Dermis blood vessel endothelial cell (primary cell): ENCODE data around the gene AFTPH. TPM values are rescaled to one million over a fixed set of nuclear protein-coding genes. Genes with fewer than 3 reads are reported as not detected.

Experiments used
- DNase-seq: peaks from one replicate; pipeline ENCODE4 v3.0.0; 2010
- total RNA-seq: library from RNA; depleted of rRNA; stranded (reverse); fragments of >200 nt; gene quantifications from 2 replicates; pipeline ENCODE4 v1.2.3, GENCODE V29; 2014

Gene AFTPH, protein sequence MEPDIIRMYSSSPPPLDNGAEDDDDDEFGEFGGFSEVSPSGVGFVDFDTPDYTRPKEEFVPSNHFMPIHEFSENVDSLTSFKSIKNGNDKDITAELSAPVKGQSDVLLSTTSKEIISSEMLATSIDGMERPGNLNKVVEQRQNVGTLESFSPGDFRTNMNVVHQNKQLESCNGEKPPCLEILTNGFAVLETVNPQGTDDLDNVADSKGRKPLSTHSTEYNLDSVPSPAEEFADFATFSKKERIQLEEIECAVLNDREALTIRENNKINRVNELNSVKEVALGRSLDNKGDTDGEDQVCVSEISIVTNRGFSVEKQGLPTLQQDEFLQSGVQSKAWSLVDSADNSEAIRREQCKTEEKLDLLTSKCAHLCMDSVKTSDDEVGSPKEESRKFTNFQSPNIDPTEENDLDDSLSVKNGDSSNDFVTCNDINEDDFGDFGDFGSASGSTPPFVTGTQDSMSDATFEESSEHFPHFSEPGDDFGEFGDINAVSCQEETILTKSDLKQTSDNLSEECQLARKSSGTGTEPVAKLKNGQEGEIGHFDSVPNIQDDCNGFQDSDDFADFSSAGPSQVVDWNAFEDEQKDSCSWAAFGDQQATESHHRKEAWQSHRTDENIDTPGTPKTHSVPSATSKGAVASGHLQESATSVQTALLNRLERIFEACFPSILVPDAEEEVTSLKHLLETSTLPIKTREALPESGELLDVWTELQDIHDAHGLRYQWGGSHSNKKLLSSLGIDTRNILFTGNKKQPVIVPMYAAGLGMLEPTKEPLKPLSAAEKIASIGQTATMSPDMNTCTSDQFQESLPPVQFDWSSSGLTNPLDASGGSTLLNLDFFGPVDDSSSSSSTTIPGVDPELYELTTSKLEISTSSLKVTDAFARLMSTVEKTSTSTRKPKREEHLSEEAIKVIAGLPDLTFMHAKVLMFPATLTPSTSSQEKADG
- 37.9 and 48.0 TPM in 2 replicates for total RNA-seq

DNA sequence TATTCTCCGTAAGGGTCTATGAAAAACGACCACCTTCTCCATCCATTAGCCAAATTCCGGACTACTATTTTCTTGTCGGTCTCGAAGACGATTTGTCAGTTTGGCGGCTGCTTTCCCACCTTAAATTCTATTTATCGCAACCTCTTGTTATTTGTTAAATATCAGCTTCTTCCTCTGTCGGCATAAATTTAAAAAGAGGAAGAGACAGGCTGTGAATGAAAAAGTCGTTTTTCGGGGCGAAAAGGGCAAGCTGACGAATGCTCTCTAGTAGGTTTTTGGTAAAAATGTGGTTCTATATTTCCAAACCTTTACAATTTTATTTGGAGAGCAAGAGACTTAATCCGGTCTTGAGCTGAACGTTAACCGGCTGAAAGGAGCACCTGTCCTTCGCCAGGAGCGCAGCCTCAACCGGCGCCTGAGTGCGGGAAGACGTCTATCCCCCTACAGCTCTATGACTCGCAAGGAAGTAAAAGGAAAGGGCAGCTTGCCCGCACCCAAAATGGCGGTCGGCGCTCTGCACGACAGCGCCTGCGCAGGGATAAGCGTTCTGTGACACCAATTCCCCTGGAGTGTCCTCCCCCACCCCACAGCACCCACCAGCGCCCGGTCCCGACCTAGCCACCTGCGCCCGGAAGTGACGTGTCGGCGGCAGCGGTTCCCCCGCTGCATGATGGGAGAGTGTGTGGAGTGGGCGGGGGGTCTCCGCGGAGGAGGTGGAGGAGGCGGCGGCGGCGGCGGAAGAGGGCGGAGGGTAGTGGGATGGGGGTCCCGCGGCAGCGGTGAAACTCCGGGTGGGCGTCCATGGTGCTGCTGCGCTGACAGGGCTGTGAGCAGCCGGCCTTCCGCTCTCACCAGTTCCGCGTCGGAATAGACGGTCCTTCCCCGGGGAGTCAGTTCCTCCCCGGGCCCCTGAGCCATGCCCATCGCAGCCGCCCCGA is at the start of gene AFTPH:
TSS of gene AFTPH (plus strand) at position 663 of the 938 bp plus-strand sequence. CDS start 27,147 bp downstream, outside the sequence.
- peak; percentile 99 for DNase-seq

DNA sequence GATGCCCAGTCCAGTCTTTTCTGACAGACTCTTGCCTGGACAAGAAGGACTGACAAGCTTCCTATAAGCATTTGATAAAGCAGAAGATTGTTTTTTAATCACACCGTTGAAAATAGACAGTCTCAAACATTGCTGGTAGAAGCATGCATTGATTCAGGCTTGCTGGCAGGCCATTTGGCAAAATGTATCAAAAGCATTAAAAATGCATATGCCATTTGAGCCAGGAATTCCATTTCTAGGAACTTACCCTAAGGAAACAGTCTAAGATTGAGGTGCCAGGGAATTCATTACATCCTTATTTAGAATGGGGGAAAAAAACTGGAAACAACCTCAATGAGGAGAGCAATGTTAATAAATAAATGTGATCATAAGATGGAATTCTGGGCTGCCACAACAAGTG is 49.5 kb upstream of the AFTPH start:
- DNase-seq: no peak

DNA sequence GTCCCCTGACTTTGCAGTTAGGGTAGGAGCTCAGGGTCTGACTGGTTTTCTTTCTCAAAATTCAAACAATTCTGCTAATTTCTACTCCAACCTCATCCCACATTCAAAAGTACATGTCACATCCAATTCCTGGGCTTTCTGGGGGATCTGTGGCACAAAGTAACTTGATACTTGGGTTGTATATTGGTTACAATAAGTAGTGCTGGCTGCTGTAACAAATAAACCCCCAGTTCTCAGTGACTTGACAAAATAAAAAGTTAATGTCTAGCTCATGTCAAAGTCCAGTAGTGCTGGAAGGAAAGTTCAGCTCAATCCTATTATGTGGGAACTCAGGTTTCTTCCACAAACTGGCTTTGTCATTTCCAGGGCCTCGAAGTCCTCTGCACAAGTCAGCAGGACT is 47.1 kb upstream of the AFTPH start:
- DNase-seq: no peak

DNA sequence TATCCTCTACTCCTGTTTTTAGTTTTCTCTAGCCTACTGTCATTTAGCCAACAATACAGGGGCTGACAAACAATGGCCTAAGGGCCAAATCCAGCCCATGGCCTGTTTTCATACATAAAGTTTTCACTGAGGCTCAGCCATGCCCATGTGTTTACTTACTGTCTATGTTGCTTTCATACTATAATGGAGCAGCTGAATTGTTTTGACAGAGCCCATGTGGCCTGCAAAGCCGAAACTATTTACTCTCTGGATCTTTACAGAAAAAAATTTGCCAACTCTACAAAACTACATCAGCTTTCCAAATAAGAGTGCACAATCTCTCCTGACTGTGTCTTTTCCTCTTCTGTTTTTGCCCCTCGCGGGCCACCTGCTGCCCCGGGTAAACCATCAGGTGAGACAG is 46.1 kb upstream of the AFTPH start:
- DNase-seq: no peak

DNA sequence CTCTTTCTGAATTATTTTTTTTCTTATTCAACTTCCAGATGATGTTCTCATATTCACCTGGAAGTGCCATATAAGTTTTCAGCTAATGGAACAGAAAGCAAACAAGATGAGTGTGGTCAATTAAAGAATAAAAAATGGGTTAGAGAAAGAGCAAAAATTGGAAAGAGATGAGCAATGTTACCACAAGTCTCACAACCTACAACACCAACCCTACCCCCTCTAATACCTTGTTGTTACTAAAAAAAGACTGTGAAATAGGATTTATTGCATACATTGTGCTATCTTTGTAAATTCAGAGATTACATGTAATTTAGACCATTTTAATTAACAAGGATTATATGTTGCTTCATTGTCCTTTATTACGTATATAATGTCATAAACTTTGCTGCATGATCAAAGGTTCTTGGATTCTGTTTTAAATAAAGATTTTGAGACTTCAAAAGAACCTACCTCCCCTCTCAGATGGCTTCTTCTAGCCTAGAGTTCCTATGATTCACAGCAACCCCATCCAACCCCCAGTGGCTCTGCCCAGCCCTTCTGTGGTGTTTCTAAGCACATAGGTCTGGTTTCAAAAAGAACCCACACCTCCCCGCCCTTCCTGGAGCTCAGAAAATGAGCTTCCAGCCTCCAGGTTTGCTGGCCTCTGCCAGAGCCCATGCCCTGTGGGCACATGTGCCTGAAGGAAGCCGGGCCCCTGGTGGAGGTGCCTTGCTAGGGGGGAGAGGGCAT is 45.5 kb upstream of the AFTPH start:
- DNase-seq: no peak

DNA sequence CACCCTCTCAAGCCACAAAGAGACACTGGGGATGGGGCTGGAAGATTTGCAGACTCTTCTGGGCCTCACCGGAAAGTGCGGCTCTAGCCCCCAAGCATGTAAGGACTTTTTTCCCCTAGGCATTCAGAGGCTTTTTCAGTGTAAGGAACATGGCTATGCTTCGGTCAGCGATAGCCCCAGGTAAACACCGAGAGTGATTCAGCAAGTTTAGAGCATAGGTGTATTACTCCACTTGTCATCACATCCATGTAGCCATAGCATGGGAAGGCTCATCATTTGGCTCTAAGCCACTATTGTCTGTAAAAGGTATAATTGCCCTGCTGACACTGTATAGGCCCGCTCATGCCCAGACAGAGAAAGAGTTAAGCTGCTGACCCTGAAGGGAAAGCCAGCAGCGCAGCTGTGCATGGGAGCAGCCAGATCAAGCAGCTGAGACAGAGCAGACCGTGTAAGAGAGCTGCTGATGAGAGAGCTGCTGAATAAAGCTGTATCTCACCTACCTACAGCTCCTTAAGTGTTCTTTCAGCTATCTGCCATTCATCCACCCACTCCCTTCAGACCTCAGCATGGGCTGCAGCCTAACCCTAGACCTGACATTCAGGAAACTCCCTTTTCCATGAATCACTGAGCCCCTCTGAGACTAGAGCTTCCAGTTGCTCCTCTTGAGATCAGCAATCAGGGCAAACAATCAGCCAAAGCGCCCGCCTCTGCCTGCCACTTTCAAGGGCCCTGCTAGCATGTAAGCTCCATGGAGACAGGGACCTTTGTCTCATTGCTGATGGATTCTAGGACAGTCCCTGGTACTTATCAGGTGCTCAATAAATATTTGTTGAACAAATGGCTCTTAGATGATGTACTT is 44.6 kb upstream of the AFTPH start:
- no peak for DNase-seq

DNA sequence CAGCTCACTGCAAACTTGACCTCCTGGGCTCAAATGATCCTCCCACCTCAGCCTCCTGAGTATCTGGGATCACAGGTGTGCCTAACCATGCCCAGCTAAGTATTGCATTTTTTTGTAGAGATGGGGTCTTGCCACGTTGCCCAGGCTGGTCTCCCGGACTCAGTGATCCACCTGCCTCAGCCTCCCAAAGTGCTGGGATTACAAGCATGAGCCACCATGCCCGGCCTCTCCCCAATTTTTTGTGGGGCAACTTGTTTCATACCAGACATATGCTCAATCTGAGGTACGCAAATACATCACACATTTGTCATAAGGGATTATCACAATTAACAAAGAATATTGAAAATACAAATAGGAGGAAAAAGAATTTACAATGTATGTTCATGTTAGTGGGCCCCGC is 42.5 kb upstream of the AFTPH start:
- no peak for DNase-seq

DNA sequence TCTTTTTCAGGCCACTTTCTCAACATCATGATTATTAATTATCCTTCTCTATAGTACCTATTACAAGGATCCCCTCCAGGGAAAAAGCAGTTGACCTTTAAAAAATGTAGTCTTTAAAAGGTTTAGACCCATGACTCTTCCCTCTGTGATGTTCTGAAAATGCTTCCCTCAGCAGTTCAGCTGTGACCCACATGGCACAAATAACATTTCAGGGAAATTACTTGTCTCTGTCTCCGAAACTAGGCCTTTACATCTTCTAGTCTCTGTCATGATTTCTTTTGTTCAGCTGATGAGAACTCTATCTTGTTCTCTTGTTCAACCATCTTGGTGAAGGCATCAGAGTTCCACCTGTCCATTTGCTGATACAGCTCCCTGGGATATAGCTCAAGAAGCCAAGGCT is 41.9 kb upstream of the AFTPH start:
- no peak for DNase-seq

DNA sequence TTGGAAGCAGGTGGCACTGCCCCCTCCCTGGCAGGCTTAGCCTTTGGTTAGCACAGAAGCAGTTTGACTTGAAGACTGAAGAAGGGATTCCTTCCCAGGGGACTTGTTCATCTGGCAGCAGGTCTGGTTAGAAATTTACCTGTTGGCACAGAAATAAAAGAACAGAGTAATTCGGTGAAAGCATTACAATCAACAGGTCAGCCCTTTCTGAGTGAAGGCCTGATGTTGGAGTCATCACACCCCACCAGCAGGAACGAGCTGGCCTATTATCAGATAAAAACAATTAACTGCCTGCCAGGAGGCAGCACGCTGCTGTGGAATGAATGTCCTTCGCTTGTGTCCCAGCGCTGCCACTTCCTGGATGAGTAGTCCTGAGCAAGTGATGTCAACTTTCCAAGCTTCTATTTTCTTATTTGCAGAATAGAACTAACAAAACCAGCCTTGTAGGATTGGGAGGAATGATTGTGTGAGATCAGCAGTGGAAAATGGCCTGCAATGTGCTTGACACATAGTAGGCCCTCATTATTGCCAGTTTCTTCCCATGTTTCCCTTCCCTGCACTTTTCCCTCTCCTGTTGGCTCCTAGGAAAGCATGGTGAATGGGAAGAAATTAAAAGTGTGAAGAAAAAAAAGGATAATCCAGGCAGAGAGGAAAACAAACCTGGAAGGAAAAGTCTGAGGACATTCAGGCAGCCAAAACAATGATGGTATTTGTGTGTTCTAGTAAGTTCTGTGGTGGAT is 41.2 kb upstream of the AFTPH start:
- peak; percentile 61 for DNase-seq

DNA sequence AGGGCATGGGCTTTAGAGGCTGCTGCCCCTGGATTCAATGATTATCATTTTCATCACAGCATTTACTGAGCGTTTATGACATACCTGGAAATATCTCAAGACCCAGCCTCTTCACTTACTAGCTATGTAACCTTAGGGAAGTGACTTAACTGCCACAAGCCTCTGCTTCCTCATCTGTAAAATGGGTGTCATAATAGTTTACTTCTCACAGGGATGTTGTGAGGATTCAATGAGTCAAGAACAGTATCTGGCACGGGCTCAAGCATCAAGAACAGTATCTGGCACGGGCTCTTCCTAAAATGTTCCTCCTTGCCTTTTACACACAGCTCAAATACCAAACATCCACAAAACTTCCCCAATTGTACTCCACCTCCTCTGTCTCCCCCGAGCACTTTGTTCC is 38.8 kb upstream of the AFTPH start:
- no peak for DNase-seq

DNA sequence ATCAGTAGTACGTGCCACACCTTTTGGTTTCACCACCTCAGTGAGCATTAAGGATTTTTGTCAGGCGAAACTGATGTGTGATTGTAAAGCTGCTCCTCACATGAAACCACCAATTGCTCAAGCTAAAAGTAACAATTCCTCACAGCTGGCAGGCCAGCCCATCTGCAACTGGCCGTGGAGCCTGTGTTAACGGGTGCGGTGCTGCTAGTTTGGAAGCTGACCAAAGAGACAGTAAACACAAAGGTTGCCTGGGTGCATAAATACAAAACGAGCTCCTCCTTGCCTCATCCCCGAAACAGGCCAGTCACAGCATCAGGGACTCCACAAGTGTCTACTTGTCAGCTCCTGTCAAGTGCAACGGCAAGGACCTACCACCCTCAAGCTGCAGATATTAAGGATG is 38.2 kb upstream of the AFTPH start:
- DNase-seq: no peak

DNA sequence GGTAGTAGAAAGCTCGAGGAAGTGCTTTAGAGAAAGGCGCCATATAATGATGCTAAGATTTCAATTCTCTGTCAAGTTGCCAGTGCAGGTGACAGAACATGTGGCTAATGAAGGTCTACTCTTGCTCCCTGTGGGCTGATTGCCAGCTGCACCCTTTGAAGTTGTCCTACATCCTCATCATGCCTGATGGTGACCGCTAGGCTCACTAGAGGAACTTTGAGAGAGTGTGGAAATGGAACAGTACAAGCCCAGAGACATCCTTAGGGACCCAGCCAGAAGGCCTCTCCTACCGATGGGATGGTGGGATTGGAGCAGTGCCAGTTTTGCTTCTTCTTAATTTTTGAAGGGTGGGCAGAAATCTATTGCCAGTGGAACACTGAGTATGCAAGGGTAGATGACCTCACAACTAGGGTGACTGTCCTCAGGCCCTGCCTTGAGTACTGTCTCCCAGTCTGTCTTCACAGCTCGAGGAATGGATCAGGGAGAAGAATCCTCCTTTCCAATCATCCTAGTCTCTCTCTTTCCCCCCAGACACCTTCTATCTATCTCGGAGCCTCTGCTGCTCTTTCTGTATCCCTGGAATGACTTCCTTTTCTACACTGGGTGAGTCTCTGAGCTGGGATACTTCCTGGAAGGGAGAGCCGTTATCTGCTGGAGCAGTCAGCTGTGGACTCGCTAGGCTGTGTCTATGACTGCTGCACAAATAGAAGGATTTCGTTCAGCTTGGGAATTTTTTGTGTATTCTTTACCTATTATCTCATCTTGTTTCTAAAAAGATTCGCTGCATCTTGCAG is 36.7 kb upstream of the AFTPH start:
- DNase-seq: no peak

DNA sequence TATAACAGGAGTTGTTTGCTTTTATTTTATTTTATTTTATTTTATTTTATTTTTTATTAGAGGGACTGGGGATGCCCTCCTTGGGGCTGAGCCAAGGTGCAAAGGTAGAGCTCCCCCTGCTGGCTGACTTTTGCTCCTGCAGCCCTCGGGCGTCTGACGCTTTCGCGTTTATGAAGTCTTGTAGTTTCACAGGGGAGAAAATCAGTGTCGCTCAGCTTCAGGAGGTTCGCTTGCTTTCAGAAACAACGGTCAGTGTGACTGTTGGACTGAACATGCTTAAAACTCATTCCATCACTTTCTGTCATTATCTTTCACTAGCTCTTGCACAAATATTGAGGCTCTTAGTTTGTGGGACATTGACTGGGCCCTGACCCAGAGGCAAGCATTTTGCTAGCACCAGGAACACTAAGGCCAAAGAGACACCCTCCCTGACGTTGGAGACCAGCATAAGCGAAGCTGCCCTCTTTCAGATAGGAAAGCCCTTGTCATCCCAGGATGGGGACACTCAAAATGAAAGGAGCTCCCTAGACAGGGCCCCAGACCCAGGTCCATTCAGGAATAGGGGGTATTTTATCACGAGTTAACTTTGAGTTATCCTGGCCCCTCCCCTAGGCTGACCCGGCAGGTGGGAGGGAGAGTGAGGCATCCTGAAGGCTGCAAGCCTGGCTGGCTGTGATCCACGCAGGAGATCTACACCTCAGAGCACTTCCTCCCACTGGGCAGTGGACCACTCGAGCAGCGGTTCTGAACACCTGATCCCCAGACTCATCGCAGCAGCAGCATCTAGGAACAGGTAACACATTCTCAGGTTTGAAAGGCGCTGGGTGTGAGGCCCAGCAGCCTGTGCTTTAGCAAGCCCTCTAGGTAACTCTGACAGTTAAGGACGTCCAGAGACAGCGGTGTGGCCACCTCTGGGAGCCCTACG is 35.8 kb upstream of the AFTPH start:
- peak; percentile 83 for DNase-seq

DNA sequence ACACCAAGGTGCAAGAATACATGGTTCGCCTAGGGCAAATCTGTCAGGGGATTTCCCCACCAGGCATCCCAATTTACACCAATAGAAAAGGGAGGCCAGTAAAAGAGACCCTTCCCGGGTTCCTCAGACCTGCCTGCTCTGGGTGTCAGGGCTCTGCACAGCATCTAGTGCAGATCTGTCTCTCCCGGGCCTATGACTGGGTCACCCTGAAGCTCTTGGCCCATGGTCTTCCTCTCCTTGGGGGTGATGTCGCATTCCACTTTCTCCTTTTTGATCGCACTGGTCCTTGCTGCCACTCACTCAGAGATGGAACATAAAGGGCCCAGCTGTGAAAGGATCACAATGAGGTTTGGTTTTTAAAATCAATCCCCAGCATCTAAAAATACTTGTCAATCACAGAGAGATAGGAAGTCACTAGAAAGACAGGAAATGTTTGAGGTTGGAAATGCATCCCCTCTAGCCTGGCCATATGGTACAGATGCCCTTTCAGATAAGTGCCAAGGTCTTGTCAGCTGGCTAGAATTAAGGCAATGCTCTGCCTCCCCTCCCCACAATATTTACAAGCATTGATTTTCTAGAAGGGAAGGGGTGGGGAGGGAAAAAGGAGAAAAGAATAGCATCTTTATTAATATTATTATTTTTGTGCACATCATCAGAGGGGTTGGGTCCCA is 34.9 kb upstream of the AFTPH start:
- peak; percentile 38 for DNase-seq

DNA sequence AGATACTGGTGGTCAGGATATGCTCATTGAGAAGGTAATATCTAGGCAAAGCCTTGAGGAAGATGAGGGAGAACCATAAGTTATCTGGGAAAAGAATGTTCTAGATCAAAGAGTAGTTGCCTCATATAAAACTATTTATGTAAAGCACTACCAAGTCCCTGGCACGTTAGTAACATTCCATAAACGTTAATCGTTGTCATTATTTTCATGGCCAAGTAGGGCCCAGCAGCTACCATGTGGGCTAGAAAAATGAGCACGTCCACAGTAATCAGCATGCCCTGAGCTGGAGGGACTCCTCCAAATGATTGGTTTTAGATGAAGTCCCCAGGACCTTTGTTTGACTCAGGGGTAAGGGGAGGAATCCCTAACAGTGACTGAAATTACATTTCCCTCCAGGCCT is 32.7 kb upstream of the AFTPH start:
- DNase-seq: peak; percentile 29

DNA sequence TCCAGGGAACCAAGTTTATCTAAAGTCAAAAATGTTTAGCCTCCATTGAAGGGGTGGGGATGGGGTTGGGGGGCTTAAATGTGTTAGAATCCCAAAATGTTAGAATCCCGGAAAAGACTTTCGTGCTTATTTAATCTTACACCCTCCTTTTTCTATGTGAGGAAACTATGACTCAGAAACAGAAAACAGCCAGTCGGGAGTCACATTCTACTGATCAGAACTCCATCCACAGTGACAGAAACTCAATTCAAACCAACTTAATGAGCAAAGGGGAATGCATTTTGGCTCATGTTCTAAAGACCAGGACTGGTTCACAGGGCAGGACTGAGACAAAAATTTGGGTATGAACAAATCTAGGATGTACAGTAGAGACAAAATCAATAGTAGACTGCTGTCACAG is 31.9 kb upstream of the AFTPH start:
- DNase-seq: peak; percentile 69

DNA sequence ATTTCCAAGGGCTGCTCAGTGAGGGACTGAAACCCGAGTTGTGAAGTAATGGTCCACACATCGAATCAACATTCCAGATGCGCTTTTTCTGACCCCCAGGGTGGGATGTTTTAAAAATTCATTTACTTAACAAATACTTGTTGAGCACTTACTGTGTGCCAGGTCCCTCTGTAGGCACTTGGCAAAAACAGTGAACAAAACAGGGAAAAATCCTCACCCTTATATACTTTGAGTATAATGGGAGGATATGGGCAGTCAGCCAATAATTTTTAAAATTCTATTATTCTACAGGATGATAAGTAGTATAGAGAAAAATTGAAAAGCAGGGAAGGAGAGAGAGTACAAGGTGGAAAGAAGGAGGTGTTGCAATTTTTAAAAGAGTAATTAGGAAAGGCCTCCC is 31.3 kb upstream of the AFTPH start:
- peak; percentile 41 for DNase-seq

DNA sequence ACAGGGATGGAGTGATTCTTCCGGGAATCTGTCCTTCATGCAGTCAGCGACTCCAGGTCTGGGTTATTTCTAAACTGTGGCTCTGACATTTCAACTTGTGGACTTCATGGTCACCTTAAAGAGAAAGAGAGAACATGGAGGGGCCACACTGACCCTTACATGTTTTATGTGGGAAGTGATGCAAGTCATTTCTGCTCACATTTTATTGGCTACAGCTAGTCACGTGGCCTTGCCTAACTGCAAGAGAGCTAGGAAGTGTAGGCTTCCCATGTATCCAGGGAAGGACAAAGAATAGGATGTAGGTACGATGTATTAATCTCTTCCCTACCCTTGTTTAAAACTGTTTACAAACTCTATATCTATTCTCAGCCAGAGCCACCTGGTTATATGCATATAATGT is 30.3 kb upstream of the AFTPH start:
- no peak for DNase-seq
